HG02840 (cell line): ENCODE data around the gene ZNF217.
"Not testable (repeated sequence)": the region's sequence is repeated elsewhere in the genome, so short reads cannot be mapped to it uniquely, and the experiment has no call there.

Experiments used
- ATAC-seq: cut with Tn5 transposase; IDR thresholded peaks from one replicate; pipeline ENCODE4 v1.9.1; 2021; ENCODE audit warnings: mild to moderate bottlenecking, moderate library complexity, moderate number of reproducible peaks; ENCODE audit not compliant: unreplicated experiment, low FRiP score

Gene ZNF217

DNA sequence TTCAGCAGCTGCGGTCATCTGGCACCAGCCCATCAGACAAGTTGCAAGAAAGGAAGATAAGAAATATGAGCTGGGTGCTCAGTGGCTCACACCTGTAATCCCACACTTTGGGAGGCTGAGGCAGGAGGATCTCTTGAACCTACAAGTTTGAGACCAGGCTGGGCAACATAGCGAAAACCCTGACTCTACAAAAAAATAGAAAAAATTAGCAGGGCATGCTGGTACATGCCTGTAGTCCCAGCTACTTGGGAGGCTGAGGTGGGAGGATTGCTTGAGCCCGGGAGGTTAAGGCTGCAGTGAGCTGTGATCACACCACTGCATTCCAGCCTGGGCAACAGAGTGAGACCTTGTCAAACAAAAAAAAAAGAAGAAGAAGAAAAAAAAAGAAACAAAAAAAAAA is 57.3 kb downstream of the ZNF217 start:
- not testable (repeated sequence) for ATAC-seq

GRCh38 chr20:53535878-53536277 is 57.8 kb downstream of the ZNF217 start:
- ATAC-seq, result no peak

DNA sequence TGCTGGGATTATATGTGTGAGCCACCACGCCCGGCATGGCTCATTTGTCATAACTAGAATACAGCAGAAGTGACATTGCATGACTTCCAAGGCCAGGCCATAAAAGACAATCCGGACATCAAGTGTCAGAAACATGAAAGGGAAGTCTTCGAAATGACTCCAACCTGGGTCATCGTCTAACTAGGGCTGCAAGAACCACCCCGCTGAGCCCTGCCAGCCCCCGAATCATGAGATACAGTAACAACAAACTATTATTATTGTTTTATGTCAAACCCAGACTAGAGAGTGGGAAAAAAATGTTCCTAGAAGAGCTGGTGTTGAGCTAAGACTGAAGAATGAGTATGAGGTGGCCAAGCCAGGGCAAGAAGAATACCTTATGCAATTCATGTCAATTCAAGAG is 59.6 kb downstream of the ZNF217 start:
- ATAC-seq, result no peak

DNA sequence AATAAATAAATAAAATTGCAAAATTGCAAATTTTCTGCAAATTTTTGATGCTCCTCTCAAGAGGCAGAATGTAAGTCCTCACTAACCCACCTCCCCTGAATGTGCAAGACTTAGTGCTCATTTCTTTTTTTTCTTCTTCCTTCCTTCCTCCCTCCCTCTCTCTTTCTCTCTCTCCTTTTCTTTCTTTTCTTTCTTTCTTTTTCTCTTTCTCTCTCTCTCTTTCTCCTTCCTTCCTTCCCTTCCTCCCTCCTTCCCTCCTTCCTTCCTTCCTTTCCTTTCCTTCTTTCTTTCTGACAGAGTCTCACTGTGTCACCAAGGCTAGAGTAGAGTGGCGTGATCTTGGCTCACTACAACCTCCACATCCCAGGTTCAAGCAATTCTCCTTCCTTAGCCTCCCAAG is 60.1 kb downstream of the ZNF217 start:
- ATAC-seq, result no peak

- not testable (repeated sequence) for ATAC-seq
Measured at GRCh38 chr20:53532654-53533312, 60.9 kb downstream of the ZNF217 start.

- no peak for ATAC-seq
Measured at GRCh38 chr20:53530440-53530839, 63.2 kb downstream of the ZNF217 start.

GRCh38 chr20:53529658-53530057 is 64.0 kb downstream of the ZNF217 start:
- no peak for ATAC-seq

- ATAC-seq, result no peak
Measured at GRCh38 chr20:53527196-53527595, 66.4 kb downstream of the ZNF217 start.

DNA sequence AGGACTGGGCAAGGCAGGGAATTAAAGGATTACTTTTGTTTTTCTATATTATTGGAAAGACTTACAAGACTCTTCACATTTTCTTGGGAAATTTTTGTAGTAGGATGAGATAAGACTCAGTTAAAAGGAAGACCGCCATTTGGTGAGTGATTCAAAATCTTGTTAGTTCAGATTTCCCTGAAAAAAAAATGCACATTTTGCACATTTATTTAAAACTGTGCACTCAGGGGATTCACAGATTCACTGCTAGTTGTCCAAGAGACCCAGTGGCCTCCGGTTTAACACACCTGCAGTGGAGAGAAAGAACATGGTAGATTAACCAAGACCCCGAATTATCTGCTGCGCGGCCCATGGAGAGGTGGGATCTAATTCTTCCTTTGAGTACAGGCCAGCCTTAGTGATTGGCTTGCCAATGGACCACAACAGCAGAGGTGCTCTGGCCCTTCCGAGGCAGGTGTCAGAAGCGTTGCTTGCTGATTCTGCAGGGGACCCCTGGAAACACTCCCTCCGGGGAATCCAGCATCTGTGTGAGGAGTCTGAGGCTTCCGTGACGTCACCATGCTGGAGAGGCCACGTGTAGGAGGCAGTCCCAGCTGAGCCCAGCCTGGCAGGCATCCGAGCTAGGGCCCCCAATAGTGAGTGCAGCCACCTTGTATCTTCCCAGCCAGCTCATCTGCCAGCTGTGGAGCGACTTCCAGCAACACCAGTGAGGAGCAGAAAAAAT is 68.9 kb downstream of the ZNF217 start:
- ATAC-seq, result no peak

DNA sequence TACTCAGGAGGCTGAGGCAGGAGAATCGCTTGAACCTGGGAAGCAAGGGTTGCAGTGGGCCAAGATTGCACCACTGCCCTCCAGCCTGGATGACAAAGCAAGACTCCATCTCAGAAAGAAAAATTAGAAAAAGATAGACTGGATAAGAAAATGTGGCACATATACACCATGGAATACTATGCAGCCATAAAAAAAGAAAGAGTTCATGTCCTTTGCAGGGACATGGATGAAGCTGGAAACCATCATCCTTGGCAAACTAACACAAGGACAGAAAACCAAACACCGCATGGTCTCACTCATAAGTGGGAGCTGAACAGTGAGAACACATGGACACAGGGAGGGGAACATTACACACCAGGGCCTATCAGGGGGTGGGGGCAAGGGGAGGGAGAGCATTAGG is 70.0 kb downstream of the ZNF217 start:
- ATAC-seq, result not testable (repeated sequence)

DNA sequence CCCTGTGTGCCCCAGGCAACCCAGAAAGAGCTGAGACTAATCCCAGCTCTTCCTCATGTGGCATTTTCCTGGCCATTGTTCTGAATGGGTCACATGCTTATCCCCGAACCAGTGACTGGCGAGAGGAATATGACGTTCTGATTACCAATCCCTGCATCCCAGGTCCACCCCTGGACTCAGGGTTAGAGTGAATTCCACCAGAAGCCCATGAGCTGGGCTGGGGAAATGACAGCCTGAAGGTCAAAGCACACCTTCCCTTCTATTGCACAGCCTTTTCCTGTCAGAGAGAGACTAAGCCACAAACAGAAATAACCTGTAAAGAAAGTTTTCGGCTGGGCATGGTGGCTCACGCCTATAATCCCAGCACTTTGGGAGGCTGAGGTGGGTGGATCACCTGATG is 70.9 kb downstream of the ZNF217 start:
- no peak for ATAC-seq

- no peak for ATAC-seq
Measured at GRCh38 chr20:53522026-53522425, 71.6 kb downstream of the ZNF217 start.

- ATAC-seq, result not testable (repeated sequence)
Measured at GRCh38 chr20:53521421-53521820, 72.2 kb downstream of the ZNF217 start.

DNA sequence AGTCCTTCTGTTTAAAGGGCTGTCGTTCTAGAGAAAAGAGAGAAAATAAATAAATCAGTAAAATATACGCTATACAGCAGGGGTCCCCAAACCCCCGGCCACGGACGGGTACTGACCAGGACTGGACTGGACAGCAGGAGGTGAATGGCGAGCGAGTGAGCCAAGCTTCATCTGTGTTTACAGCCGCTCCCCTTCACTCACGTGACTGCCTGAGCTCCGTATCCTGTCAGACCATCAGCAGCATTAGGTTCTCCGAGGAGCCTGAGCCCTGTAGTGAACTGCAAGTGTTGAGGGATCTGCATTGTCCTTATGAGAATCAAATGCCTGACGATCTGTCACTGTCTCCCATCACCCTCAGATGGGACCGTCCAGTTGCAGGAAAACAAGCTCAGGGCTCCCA is 76.5 kb downstream of the ZNF217 start:
- no peak for ATAC-seq
